ENCODE data around the gene ARHGAP5.

Gene ARHGAP5

DNA sequence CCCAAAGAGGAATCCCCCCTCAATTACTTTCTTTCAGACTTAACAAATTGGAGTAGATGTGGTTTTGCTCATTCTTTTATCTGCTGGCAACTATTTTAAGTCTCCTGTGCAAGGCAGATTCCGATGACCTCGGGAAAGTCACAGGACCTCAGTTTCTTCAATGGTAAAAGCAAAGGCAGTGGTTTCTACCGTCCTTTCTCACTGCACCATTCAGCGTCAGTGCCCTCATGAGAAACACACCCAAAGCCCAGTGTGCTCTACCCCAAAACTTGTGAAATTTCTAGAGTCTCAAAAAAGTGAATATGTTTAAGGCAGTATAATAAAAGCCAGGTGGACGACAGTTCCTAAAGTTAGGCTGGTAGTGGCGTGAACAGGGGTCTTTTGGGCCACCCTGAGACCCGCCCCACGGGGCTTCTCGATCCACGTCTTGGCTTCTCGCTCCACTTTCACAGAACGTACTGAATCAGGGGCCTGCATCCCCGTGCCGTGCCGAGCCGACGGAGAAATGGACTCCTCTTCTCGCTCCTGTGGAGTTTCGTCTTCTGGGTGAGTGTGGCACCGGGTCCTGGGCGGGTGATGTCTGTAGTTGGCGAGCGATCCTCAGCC, 1.3 kb upstream of the ARHGAP5 start:
- no peak for DNase-seq (ENCODE audit: low read depth)

DNA sequence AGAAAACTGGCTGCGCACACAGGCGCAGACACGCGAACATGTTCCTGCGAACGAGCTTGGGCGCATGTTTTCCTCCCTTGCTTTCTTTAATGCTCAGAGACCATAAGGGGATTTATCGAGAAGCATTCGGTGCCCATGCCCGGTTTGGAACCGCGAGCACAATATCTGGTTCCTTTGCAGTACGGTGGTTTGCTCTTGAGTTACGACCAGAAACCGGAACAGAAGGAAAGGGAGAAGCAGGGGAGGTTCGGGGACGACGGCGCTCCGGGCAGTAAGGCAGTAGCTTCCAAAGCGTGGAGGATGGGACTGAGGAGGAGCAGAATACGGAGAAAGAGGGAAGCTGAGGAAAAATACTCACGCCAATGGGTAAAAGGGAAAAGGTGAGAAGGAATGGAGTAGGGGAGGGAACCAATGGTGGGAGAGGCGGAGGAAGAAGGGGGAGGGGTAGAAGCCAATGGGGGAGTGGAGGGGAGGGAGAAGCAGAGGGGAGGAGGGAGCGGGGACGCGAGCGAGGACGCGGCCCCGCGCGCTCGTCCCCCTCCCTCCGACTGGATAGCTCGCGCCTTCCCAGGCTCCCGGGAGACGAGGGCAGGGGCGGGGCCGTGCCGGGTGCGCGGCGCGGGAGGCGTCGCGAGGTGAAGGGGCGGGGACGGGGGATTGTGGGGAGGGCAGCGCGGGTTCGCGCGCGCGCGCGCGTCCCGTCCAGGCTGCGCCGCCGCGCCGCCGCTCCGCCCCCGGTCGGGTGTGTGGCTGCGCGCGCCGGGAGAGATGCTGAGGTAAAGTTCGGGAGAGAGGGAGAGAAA, 625 bp upstream of the ARHGAP5 start:
- DNase-seq (ENCODE audit: low read depth), result peak; percentile 93

DNA sequence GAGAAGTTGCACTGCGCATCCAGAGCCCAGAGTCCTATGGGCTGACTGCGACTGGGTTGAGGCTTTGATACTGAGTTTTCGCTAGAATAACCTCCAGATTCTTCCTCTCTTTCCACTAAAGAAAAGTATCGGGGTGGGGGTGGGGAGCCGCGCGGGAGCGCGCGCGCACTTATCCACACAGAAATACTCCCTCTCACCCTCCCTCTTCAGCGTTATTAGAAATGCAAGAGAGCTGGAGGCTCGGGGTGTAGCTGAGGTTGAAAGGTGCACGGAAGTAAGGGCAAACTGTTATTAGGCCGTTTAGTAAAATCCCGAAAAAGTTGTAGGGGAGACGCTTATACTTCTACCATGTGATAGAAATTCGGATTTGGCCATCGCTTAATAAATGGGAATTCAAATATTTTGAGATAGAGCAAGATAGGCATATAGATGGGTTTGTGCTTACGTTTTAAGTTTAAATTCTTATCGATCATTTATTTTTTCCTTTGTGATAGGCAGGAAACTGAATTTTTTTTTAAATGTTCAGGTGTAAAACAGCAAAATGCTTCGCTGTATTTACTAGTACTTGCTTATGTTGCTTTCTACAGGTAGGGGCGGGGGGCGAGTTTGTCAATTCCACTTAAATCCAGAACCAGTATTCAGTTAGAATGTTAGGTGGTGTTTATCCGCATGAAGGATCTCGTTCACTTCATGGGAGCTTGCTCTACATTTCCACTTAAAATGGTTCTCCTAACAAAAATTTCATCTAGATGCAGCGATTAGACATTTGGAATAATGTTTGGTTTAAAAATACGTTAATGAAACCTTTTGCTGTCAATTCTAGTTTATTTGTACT, 1.1 kb downstream of the ARHGAP5 start:
- DNase-seq (ENCODE audit: low read depth), result peak; percentile 21

DNA sequence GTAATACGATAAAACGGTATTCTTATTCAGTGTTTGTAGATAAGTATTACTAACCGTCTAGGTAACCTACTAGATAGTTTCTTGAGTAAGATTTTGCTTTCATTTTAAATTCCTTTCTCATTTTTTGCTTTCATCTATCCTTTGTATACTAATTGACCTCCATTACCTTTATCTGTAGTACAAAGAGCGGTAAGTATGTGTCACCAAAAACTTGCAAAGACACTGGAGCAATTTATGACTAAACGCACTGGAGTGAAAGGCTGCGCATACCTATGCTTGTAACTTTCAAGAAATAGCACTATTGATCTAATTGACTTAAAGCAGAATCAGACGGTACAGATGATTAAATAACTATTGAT, 1.7 kb downstream of the ARHGAP5 start:
- DNase-seq (ENCODE audit: low read depth), result no peak

DNA sequence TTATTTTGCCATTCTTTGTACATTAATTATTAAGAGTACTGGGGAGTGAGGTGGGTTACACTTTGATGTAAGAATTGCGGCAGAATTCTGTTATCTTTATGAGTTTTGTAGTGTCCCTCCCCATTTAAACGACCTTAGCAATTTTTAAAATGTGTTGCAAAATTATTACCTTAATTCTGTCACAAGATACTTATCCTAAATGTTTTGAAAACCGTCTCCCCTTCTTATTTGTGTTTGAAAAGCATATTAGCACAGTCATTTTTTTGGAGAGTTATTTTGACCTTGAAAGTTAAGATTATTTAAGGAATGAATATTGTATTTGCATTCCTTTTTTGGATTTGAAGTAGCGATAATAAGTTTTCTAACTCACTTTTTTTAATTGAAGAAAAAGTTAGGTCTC, 2.2 kb downstream of the ARHGAP5 start:
- no peak for DNase-seq (ENCODE audit: low read depth)

DNA sequence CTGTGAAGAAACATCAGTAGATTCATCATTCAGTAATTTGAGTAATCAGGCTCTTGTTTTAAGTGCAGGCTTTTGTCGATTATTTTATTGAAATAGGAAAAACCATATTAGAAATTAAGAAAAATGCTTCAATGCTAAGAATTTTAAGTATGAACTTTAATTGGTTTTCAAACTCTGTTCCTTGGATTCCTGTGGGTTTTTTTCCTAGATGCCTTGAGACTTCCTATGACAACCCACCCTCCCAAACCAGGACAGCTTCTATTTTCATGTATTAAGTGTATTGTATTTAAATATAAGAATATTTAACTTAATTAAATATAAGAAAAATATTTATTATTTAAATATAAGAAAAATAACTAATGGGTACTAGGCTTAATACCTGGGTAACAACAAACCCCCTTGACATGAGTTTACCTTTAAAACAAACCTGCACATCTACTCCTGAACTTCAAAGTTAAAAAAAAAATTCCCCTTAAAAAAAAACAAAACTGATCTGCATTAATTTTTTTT, 3.0 kb downstream of the ARHGAP5 start:
- DNase-seq (ENCODE audit: low read depth), result no peak

DNA sequence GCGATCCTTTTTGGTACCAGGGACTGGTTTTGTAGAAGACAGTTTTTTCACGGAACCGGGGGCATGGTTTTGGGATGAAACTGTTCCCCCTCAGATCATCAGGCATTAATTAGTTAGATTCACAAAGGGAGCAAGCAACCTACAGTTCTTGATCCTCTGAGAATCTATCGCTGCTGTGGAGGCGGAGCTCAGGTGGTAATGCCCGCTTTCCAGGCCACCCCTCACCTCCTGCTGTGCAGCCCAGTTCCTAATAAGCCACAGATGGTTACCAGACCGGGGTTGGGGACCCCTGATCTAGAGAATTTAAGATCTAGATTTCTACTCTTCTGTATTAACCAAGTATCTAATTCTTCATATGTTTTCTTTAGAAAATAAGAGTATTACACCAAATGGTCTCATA, 4.8 kb downstream of the ARHGAP5 start:
- no peak for DNase-seq (ENCODE audit: low read depth)

DNA sequence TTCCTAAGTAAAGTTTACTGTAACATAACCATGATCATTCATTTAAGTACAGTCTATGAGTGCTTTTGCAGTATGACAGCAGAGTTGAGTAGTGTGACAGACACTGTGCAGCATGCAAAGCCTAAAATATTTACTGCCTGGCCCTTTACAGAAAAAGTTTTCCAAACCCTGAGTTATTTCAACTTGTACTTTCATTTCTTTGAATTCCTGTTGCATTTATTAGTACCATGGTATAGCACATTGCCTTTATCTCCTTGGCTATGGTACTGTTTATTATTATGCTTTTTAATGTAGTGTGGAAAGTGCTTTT, 6.2 kb downstream of the ARHGAP5 start:
- DNase-seq (ENCODE audit: low read depth), result no peak

DNA sequence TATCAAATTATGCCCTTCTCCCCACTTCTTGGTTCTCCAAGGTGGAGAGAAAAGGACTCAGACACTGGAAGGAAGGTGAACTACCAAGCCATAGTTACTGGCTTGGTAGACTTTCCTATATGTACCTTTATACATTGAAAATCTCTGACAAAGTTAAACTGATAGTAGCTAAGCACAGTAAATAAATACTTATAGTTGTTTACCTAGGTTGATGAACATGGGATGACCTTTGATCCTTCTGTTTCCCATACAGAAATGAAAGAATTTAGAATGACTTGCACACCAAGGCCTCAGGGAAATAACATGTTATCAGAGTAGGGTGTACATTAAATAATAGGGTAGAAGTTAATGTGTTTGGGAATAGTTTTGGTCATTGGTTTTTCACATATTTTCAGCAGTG, 6.7 kb downstream of the ARHGAP5 start:
- no peak for DNase-seq (ENCODE audit: low read depth)

DNA sequence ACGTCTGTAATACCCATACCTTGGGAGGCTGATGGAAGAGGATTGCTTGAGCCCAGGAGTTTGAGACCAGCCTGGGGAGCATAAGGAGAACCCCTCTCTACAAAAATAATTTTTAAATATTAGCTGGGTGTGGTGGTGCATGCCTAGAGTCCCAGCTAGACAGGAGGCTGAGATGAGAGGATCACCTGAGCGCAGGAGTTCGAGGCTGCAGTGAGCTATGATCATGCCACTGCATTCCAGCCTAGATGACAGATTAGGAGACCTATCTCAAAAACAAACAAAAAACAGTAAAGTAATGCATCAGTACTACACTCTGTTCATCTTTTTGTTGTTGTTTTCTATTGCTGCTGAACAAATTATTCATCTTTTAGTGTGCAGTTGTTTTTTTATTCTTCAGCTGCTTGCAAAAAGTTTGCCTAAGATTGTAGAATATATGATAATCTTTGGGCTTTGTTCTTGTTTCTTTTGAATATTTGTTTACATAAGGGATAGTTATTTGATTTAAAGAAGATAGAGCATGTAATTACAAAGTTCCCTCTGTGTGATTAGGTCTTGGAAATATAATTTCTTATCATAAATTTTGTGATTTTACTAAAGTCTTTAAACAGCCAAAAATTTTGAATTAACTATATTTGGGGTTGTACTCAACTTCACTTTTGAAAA, 8.2 kb downstream of the ARHGAP5 start:
- DNase-seq (ENCODE audit: low read depth), result no peak

DNA sequence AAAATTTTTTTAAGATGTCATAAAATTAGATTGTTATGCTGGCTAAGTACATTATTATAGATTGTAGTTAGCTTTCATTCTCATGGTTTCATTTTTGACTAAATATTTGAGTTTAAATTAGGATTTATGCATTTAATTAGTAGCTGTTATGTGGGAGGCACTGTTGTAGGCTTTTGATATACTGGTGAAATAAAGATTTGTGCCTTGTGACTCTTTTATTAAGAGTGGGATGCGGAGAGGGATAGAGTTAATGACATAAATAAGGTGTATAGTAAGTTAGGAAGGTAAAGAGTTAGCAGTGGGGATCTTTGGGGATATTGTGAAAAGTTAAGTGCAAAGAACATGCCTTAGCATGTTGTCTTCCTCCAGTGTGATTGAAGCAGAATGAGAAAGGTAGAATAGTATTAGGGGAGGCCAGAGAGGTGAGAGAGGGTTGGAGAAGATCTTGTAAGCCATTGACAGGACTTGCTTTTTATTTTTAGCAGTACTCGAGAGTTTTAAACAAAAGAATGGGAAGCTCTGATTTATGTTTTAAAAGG, 8.8 kb downstream of the ARHGAP5 start:
- no peak for DNase-seq (ENCODE audit: low read depth)

DNA sequence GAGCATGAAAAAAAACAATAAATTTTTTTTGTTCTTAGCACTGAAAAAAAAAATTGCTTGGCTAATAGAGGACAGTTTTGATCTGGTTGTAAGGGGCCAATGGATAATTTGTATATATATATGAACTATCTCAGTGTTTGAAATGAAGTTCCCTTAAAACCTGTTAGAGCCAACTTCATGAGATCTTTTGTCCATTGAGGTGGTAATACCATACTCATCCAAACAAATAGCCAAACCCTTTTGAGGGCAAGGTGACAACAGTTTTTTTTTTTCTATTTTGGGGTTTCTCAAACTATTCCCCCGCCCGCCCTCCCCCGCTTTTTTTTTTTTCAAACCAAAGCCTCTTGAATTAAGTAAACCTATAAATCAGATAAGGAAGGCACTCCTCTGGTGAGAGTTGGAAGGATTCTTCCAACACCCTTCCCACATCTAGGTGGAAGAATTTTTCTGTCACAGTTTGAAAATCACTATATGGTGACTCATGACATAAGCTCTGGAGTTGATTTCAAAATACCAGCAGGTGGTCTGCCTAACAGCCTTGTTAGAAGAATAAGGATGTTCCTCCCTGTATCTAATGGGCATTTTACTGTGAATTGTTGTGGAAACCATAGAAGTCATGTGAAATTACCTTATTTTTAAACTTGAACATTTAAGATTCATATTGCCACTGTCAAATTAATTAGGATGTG, 10.2 kb downstream of the ARHGAP5 start:
- DNase-seq (ENCODE audit: low read depth), result no peak

DNA sequence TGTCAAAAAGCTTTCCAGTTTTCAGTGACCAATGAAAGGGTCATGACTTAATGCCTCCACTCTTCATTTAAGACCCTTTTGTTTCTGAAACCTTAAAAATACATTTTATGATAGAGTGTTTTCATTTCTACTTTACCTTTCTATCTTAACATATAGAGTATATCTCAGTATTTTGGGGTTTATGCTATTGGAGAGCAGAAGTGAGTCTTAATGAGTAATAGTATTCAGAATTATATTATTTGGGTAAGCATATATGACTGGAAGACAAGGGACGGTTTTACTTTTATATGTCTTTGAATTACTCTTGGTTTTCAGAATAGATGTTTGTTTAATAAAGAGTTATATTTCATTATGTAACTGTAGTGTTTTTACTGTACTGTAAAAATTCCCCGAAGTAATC, 10.8 kb downstream of the ARHGAP5 start:
- DNase-seq (ENCODE audit: low read depth), result no peak

DNA sequence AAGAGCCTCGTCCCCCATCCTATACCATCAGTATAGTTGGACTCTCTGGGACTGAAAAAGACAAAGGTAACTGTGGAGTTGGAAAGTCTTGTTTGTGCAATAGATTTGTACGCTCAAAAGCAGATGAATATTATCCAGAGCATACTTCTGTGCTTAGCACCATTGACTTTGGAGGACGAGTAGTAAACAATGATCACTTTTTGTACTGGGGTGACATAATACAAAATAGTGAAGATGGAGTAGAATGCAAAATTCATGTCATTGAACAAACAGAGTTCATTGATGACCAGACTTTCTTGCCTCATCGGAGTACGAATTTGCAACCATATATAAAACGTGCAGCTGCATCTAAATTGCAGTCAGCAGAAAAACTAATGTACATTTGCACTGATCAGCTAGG, 13.6 kb downstream of the ARHGAP5 start:
- no peak for DNase-seq (ENCODE audit: low read depth)

DNA sequence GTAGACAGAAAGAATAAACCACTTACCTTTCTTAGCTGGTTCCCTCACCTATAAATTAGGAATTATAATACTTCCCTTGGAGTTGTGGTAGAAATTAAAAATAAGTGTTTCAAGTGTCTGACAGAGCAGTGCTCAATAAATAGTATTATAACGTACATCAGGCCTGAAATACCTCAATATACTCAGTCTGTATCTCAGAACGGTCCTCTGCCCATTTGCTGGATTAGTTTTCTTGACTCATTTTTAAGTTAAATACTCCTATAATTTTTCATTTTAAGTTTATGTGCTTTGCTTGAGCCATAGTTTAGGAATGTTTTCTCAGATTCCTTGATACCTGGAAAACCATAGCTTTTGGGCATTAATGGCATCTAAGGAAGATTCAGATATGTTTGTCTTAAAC, 22.4 kb downstream of the ARHGAP5 start:
- DNase-seq (ENCODE audit: low read depth), result no peak

DNA sequence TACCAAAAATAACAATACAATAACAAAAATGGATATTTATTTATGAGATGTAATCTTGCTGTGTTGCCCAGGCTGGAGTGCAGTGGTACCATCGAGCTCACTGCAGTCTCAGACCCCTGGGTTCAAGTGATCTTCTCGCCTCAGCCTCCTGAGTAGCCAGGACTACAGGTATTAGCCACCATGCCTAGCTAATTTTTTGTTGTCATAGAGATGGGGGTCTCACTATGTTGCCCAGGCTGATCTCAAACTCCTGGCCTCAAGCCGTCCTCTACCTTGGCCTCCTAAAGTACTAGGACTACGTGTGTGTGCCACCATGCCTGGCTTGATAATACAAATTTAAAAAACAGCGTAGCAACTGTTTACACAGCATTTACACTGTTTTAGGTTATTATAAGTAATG, 23.1 kb downstream of the ARHGAP5 start:
- no peak for DNase-seq (ENCODE audit: low read depth)

DNA sequence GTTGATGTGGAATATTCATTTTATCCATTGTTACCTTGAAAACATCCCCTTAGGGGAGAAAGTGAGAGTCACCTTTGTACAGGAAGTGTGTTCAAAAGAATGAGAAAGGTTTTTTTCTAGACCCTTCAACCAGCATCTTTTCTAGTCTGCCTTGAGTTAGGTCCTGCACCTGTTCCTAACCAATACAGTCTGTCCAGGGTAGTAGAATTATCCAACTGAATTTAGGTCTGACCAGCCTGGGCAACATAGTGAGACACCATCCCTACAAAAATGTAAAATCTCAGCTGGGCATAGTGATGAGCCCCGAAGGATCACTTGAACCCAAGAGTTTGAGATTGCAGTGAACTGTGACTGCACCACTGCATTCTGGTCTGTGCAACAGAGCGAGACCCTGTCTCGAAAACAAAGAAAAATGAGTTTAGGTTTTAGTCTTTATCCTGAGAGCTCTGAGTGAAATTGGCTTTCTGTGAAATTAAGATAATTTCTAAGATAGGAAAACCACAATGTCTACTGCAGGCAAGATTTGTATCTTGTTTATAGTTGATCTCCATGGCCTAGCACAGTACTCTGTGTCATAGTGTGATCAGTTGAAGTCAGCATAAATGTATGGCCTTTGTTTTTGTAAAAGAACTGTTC, 25.2 kb downstream of the ARHGAP5 start:
- DNase-seq (ENCODE audit: low read depth), result no peak

DNA sequence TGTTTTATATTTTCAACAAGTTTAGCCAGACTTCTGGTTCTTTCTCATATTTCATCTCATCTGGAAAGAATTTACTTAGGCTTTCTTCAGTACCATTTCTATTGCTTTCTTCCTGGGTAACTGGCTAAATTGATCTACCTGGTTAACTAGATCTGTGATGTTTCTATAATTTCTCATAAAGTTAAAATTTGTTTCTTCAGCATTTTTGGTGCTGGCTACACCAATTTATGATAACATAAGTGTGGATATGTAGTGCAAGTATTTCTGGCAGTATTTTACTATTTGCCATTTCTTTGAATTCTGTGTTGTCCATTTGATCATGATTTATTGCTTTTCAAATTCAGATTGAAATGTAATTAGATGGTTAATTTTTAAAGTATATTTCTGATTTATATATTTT, 25.9 kb downstream of the ARHGAP5 start:
- DNase-seq (ENCODE audit: low read depth), result no peak

DNA sequence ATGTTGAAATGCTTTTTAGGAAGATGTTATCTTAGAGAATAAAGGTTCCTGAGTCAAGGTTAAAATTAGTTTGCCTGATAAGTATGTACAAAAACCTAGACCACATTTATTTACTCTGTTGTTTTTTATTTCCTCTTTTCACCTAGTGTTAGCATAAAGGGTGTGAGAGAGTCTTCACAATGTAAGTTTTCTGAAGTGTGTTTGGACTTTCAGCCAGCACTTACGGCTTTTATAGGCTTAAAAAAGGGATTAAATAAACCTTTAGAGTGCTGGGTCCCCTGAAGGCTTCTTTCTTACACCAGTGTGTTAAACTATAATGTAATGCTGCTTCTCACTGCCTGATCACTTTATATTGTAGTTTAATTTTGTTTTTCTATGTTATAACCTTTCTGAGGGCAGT, 27.2 kb downstream of the ARHGAP5 start:
- DNase-seq (ENCODE audit: low read depth), result no peak

DNA sequence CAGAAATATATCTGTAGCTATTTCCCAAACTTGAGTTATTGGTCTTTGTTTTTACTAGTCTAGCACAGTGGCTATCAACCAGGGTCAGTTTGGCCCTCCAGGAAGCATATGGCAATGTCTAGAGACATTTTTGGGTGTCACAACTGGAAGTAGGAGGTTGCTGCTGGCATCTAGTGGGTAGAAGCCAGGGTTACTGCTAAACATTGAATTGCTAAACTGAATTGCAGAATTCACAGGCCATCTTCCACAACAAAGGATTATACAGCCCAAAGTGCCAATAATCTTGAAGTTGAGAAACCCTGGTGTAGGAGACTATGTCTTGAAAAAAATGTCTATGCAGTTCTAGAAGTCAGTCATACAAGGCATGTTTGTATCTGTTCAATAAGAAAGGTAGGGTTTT, 27.7 kb downstream of the ARHGAP5 start:
- DNase-seq (ENCODE audit: low read depth), result no peak

Measured in stromal cell of bone marrow (primary cell).